ENCODE data around the gene CEP19.
A peak's percentile ranks its signal among the peaks of the same experiment; 100 is the strongest.

CEP19 gene

DNA sequence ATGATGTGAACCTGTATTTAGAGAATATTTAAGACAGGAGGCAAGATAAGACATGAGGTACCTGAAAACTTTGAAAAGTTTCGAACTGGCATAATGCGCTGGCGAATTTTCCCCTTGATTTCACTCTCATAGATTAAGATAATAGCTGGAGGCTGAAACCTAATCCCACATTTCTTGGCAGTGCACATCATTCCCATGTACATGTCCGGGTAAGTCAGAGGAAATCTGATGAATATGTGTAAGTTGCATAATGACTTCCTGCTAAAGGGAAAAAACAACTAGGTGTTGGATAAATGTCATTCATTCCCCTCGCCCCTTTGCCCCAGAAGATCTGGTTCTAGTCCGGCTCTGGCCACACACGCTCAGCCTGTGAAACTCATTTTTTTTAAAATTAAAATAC is 3.6 kb downstream of the CEP19 start:
- DNase-seq (ENCODE audit: low read depth in 2 of 2): no peak

DNA sequence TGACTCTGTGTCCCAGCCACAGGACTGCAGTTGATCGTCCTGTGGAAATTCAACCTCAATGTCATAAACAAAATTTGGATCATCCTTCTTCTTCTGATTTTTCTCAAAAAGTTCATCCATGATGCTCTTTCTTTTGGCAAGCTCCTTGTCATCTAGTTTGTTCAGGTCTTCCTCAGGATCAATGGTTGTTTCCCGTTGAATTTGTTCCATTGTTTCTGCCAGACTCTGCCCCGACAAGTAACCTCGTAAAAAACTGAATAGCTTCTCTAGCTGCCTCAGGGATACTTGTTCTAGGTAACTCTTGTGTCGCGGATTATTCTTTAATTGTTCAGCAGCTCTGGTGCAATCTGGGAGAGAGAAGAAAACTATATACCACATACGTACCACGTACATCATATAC is 4.5 kb downstream of the CEP19 start:
- DNase-seq (ENCODE audit: low read depth in 2 of 2): no peak

DNA sequence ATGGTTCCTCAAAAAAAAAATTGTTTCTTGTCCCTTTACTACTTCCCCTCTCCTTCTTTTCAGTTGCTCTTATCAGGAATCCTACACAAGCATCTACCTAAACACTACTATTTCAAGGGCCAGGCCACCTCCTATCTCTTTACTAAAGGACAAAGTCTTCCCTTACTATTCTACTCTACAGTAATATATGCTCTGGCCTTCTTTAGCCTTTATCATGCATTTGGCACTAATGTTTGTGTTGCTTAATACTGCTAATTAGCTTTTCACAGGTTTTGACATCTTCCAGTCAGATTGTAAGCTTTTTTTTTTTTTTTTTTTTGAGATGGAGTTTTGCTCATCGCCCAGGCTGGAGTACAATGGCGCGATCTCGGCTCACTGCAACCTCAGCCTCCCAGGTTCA is 5.3 kb downstream of the CEP19 start:
- no peak for DNase-seq (ENCODE audit: low read depth in 2 of 2)

DNA sequence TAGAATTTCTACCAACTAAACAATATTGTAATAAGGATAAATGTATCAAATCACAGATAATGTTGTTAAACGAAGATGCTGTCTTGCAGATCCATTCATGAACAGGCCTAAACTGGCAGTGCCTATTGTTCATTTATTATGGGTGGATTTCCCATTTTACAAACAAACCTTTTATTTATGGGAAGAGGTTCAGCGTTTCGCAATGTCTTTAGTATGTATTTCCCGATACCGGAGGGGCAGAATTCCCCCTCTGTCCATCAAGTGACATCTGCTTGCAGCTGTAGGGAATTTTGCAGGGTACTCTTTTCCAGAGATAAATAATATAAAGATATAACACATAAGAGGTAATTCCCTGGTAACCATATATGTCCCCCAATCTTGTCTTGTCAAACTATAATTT is 5.7 kb downstream of the CEP19 start:
- no peak for DNase-seq (ENCODE audit: low read depth in 2 of 2)

DNA sequence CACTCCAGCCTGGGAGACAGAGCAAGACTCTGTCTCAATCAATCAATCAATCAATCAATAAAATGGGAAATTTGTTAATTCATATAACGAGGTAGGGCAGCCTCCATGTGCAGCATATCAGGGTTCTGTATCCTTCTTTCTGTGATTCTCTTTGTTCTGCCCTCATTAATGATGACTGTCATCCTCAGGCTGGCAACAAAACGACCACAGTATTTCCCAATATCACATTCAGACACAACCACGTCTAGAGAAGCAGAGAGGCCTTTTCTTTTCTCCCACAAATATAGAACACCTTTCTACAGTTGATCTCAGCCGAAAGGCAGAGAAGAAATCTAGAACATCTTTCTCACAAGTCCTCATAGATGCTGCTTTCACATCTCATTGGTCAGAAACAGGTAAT is 11.2 kb downstream of the CEP19 start:
- DNase-seq (ENCODE audit: low read depth in 2 of 2): no peak

DNA sequence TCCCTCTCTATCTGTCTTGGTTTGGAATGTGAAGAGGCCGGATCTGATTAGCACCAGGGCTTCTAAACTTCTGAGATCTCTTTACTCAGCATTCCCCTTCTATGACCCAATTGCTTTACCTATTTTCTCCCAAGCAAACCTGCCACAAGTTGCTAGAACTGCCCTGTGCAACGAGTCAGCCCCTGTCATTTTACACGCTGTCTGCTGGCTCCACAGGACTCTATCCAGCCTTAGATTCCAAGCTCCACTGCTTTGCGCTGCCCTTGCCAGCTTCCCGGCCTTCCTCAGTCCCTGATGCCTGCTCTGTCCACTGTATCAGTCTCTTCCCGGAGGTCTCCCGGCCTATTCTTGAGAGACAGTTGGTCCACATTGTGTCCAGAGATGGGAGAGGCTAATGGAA is 12.3 kb downstream of the CEP19 start:
- no peak for DNase-seq (ENCODE audit: low read depth in 2 of 2)

DNA sequence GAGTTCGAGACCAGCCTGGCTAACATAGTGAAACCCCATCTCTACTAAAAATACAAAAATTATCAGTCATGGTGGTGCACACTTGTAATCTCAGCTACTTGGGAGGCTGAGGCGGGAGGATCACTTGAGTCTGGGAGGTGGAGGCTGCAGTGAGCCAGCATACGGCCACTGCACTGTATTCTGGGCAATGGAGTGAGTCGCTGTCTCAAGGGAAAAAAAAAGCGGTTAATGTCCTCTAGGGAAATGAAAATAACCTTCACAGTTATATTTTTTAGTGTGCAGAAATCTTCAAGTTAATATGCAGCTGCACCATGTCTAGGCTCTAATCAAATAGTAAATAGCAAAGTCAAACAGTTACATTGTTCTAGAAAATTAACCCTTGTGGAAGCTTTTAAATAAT is 14.8 kb downstream of the CEP19 start:
- no peak for DNase-seq (ENCODE audit: low read depth in 2 of 2)

DNA sequence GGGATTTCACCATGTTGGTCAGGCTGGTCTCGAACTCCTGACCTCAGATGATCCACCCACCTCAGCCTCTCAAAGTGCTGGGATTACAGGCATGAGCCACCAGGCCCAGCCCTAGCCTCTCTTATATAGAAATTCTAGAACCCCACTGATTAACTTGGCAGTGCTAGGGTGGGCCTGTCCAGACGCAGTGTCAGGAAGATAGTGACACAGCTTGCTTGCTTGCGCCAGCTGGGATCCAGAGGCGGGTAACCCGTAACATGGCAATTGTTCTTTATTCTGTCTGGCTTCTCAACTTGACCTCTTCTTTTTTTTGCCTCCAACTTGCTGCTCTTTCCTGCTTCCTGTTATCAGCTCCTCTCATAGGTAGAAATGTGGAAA is 16.2 kb downstream of the CEP19 start:
- no peak for DNase-seq (ENCODE audit: low read depth in 2 of 2)

DNA sequence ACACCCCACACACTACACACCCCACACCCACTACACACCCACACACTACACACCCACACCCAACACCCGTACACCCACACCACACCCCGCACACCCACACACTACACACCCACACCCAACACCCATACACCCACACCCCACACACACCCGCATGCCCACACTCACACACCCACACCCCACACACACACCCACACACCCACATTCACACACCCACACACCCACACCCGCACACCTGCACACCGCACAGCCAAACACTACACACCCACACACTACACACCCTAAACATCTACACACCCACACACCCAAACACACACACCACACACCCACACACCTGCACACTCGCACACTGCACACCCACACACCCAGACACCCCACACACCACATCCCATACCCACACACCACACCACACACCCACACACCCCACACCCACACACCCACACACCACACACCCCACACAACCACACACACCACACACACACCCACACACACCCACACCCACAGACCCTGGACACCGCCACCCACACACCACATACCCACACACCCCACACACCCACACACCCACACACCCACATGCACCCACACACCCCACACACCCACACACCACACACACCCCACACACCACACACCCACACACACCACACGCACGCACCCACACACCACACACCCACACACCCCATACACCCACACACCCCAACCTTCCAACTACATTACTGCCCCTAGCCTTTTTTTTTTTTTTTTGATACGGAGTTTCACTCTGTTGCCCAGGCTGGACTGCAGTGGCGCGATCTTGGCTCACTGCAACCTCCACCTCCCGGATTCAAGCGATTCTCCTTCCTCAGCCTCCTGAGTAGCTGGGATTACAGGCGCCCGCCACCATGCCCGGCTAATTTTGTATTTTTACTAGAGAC is 16.9 kb downstream of the CEP19 start:
- peak in 1 of 2 donors; percentile 10 for DNase-seq (ENCODE audit: low read depth in 2 of 2)

DNA sequence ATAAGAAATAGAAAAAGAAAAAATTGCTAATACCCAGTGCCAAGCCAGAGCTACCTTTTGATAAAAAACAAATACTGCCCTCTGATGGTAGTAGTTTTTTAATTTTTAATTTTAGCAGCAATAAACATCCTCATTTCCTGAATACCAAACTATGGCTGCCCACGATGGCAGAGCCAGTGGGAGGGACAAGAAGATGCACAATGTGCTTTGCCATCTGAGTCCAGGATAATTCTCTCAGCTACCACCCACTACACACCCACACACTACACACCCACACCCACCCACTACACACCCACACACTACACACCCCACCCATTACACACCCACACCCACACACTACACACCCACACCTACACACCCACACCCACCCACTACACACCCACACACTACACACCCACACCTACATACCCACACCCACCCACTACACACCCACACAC is 17.8 kb downstream of the CEP19 start:
- DNase-seq (ENCODE audit: low read depth in 2 of 2): no peak

DNA sequence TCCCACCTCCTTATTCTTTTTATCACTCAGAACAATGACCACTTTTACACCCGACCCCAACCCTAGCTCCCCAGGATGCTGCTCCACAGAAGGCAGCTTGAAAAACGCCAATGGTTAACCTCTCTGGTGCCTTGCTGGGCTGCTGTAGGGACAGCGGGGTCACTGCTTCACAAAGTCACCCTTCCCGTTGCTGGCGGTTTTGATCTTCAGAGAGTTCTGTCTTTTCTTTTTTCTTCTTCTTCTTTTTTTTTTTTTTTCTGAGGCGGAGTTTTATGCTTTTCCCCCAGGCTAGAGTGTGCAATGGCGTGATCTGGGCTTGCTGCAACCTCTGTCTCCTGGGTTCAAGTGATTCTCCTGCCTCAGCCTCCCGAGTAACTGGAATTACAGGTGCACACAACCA is 20.7 kb downstream of the CEP19 start:
- no peak for DNase-seq (ENCODE audit: low read depth in 2 of 2)

DNA sequence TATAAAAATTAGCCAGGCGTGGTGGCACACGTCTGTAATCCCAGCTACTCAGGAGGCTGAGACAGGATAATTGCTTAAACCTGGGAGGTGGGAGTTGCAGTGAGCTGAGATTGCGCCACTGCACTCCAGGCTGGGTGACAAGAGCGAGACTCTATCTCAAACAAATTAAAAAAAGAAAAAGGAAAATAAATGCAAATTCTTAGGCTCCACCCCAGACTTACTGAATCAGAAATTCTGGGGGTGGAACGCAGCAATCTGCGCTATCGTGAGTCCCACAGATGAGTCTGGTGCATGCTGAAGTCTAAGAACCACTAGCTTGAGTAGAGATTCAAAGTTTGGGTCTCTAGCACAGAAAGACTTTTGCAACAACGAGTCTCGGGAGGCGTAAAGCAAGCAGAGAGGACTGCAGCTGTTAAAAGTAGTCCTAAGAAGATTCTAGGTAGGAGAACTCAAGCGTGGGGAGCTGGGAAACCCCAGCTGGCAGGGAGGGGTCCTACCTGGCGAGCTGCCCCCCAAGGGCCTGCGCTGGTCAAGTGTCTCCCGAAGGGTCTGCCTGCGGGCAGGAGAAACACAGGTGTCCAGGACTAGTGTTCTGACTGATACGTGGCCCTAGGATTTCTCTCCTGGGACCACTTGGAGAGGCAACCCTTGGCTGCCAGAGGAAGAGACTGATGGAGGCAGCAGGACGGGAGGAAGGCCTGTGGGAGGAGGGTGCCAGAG is 21.9 kb downstream of the CEP19 start:
- no peak for DNase-seq (ENCODE audit: low read depth in 2 of 2)

DNA sequence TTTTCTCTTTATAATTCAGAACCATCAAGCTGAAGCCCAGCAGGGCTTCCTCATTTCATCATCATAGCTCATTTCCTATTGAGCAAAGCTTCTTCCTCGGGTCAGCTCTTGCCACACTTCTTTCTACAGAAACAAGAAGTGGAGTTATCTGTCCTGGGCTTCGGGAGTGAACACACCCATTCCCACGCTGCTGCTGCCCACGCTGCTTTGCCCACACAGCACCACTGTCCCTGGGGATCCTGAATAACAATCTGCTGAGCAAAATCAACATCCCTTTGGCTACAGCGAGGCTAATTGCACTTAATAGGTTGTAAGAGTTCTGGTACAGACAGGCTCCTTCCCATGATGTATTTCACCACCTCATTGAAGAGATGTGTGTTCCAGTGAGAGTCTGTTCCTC is 23.7 kb downstream of the CEP19 start:
- no peak for DNase-seq (ENCODE audit: low read depth in 2 of 2)

DNA sequence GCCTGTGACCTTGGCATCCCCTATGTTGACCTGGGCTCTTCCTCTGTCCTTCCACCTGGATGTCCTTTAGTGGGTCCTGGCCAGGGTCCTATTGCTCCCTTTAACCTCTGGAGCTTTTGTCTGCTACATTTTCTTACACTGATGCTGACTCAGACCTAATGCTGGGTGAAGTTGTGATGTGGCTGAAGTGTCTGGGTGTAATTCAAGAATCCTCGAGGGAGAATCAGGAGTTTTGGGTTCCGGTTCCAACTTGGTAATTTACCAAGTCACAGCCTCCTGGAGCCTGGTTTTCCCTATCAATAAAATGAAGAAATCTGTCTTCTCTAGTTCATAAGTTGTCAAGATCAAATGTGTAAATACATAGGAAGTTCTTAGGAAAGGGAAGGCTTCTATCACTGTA is 25.6 kb downstream of the CEP19 start:
- no peak for DNase-seq (ENCODE audit: low read depth in 2 of 2)

DNA sequence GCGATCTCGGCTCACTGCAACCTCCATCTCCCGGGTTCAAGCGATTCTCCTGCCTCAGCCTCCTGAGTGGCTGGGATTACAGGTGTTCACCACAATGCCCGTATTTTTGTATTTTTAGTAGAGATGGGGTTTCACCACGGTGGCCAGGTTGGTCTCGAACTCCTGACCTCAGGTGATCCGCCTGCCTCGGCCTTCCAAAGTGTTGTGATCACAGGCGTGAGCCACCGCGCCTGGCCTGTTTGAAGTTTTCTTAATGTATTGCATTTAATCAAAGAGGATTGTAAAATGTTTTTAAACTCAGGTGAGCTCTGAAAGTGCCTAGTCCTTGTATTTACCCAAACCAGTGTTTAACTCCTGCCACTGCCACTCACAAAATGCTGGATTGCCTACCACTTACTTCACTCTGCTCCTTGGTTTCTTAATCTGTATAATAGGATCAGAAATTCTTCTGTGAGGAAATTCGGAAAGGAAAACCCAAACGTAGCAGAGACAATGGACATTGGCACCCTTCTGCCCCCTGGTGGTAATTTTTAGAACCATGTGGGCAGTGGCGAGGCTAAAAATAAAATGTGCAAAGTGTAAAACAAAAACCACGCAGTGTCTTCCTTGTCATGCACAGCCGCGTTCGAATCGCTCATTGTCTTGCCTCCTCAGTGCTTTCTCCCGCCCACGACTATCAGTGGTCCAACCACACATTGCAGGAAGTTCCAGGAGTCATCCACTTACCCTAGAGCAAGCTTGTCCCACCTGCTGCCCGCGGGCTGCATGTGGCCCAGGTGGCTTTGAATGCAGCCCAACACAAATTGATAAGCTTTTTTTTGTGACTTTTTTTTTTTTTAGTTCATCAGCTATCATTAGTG is 27.3 kb downstream of the CEP19 start:
- peak; percentile 36 to 40 for DNase-seq (ENCODE audit: low read depth in 2 of 2)

DNA sequence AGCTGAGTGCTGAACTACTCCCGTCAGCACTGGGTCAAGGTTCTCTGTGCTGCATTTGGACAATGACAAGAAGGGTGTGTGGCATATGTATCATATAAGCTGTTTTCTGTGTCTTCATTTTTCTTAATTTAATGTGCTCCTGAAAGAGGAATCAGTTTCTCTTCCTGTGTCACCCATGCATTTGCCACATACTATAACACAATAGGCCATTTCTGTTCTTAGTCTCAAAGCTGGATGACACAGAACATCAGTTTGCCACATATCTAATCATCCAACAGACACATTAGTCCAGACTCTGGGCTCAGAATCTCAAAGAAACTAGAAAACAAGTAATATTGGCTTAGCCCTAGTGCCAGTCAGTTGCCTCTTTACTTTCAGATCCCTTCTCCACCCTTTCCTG is 34.1 kb downstream of the CEP19 start:
- DNase-seq (ENCODE audit: low read depth in 2 of 2): no peak

DNA sequence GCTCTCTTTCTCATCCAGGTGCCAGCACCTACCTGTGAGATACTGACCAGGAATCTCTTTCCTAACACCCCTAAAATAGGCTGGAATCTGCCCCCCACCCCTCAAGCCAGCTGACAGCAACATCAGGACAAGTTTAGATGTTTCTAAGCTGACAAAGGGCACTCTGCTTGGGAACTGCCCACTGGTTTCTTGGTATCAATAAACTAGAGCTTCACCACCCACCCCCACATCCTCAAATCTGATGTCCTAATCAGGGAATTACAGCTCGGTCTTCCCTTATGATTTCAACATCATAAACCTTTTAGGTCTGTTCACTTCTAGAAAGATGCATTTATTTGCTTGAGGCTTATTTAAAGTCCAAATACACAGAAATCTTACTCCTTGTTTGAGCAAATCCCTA is 34.7 kb downstream of the CEP19 start:
- DNase-seq (ENCODE audit: low read depth in 2 of 2): no peak

DNA sequence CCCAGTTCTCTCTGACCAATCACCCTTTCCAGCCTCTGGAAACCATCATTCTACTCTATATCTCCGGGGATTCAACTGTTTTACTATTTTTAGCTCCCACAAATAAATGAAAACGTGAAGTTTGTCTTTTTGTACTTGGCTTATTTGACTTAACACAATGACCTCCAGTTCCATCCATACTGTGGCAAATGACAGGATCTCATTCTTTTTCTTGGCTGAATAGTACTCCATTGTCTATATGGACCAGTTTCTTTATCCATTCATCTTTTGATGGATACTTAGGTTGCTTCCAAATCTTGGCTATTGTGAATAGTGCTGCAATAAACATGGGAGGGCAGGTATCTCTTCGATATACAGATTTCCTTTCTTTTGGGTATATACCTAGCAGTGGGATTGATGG is 38.4 kb downstream of the CEP19 start:
- no peak for DNase-seq (ENCODE audit: low read depth in 2 of 2)

DNA sequence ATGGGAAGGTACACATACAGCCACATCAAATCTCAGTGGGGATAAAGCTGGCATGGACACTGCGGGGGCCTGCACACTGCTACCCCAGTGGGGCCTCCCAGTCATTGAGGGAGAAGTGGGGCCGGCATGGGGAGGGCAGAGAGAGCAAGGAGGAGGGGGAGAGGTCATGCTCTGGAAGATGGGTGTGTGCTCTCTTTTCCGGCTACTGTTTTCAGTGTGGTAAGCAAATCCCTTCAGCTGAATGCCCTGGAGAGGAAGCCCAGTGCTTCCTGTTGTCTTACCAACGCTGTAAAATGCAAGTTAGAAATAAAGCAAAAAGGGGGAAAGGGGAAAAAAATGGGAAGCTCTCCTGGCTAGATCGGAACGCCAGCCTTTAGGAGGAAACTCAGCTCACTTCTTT is 41.7 kb downstream of the CEP19 start:
- no peak for DNase-seq (ENCODE audit: low read depth in 2 of 2)

DNA sequence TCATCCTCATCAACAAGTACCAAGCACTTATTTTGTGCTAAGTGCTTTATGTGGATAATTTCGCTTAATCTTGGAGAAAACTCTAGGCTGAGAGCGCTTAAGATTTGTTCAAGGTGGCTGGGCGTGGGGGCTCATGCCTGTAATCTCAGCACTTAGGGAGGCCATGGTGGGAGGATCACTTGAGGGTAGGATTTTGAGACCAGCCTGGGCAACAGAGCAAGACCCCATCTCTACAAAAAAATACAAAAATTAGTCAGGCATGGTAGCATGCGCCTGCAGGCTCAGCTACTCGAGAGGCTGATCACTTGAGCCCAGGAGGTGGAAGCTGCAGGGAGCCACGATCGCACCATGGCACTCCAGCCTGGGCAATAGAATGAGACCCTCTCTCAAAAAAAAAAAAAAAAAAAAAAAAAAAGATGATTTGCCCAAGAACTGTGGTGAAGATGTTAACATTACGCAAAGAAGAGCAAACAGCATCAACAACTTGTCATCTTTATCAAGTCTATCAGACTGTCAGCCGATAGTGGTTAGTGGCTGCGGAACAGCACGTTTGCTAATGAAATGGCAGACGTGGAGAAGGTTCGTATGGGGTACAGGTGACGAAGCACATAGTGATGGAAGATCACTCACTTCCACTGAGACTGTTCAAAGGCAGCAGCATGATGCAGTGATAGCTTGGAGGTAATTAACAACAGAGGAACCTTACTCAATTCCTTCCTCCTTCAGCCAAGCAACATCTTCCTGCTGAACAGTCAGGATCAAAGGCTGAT is 44.8 kb downstream of the CEP19 start:
- no peak for DNase-seq (ENCODE audit: low read depth in 2 of 2)

DNA sequence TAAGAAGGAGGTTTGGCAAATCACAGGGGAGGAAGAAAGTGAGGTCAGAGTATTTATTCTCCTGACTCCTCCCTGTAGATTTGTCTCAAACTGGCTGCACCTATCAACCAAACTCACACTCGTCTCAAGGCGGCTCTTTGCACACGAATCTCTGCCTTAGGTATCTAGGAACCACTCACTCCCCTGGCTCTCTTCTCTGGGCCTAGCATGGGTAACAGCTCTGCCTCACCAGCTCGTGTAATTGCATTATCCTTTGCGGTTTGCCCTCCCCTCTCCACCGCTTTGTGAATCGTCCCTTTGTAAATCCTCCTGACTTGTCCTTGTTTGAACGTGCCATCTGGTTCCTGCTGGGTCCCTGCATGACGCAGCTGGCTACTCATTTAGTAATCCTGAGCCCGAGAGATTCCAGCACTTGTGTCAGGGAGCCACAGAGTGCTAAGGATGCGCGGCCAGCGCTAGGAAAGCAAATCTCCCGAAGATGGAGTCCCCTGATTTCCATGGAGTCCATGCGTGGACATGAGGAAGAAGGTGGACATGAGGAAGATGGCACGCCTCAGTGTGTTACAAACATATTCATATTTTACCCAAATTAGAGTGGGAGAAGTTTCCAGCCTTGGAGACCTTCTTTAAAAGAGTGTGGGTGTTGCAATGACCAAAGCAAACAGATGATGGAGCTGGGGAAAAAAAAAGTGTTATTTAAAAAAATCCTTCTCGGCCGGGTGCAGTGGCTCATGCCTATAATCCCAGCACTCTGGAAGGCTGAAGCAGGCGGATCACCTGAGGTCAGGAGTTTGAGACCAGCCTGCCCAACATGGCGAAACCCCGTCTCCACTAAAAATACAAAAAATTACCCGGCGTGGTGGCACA is 45.8 kb downstream of the CEP19 start:
- DNase-seq (ENCODE audit: low read depth in 2 of 2): no peak

Data from activated CD8-positive, alpha-beta memory T cell treated with anti-CD3 and anti-CD28 coated beads for 4 hours (primary cell).